ENCODE results near the gene VPS26C. TPM values are rescaled to one million over a fixed set of nuclear protein-coding genes. Genes with fewer than 3 reads are reported as not detected.

The VPS26C gene
- total RNA-seq, 6 experiments from 2014 or later, result 27.4 to 52.3 (median 31.3) TPM

DNA sequence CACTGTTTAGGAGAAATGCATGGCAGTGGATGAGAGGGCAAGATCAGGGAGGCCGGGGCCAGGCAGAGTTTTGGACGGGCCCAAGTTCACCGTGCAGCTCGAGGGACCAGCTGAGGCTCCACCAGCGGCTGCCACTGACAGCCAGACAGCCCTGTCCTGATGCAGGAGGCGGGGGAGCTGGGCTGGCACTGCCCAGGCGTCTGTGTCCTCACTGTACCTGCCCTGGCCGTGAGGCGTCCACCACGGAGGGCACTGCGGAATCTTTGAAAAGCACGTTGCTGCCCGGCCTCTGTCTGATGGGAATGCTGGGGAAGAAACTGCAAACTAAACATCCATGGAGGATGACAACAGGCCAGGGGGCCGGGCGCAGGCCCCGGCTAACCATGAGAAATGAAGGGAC, 35.5 kb downstream of the VPS26C start:
- no peak for ATAC-seq
- intact Hi-C loops (cut with DNase I), result no loop called here
- no peak overlapping the region for H3K27ac ChIP-seq
- H3K4me3 ChIP-seq, result no peak overlapping the region
- peaks cover 5 to 66% (median 12%) of the 10 kb centered on the region in 4 donors for H3K36me3 ChIP-seq
- no peak for DNase-seq
- no peaks in the 10 kb centered on the region for H3K9me3 ChIP-seq
- H3K4me1 ChIP-seq, result no peaks in the 10 kb centered on the region
- 97% methylated on average over 6 of the region's 16 CpGs for WGBS (ENCODE audit: insufficient coverage, low coverage, low lambda C conversion rate, missing lambda C conversion rate)
- H3K27me3 ChIP-seq, result no peaks in the 10 kb centered on the region
- TF ChIP-seq POLR2A (IDR thresholded peaks at IDR 0.05), result no peak
- TF ChIP-seq, protein P1, sequence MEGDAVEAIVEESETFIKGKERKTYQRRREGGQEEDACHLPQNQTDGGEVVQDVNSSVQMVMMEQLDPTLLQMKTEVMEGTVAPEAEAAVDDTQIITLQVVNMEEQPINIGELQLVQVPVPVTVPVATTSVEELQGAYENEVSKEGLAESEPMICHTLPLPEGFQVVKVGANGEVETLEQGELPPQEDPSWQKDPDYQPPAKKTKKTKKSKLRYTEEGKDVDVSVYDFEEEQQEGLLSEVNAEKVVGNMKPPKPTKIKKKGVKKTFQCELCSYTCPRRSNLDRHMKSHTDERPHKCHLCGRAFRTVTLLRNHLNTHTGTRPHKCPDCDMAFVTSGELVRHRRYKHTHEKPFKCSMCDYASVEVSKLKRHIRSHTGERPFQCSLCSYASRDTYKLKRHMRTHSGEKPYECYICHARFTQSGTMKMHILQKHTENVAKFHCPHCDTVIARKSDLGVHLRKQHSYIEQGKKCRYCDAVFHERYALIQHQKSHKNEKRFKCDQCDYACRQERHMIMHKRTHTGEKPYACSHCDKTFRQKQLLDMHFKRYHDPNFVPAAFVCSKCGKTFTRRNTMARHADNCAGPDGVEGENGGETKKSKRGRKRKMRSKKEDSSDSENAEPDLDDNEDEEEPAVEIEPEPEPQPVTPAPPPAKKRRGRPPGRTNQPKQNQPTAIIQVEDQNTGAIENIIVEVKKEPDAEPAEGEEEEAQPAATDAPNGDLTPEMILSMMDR (IDR thresholded peaks at IDR 0.05), result no peak

DNA sequence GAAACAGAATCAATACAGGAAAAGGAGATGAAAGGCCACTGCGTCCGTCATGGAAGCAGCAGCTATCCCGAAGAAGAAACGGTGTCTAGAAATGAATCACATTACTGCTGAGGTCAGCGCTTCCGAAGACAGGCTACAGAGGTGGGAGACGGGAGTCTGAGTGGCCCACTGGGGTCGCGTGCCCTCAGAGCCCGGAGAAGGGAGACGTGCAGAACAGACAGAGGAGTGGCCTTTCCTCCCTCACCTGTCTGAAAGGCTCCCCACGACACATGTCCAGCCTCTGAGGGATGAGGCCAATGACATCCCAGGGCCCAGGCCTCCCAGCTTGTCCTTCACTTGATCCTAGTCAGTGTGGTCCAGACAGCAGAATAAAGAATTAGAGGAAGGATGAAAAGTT, 35.9 kb downstream of the VPS26C start:
- WGBS (ENCODE audit: insufficient coverage, low coverage, low lambda C conversion rate, missing lambda C conversion rate), result 82% methylated on average over 8 of the region's 12 CpGs
- ATAC-seq, result no peak
- H3K9me3 ChIP-seq, result no peaks in the 10 kb centered on the region
- no peaks in the 10 kb centered on the region for H3K4me1 ChIP-seq
- no peak for TF ChIP-seq POLR2A (IDR thresholded peaks at IDR 0.05)
- TF ChIP-seq, protein P1 (IDR thresholded peaks at IDR 0.05), result no peak
- H3K27ac ChIP-seq, result no peak overlapping the region
- DNase-seq, result no peak
- no peaks in the 10 kb centered on the region for H3K27me3 ChIP-seq
- H3K36me3 ChIP-seq, result peaks cover 5 to 69% (median 12%) of the 10 kb centered on the region in 4 donors
- intact Hi-C loops (cut with DNase I), result no loop called here
- no peak overlapping the region for H3K4me3 ChIP-seq

DNA sequence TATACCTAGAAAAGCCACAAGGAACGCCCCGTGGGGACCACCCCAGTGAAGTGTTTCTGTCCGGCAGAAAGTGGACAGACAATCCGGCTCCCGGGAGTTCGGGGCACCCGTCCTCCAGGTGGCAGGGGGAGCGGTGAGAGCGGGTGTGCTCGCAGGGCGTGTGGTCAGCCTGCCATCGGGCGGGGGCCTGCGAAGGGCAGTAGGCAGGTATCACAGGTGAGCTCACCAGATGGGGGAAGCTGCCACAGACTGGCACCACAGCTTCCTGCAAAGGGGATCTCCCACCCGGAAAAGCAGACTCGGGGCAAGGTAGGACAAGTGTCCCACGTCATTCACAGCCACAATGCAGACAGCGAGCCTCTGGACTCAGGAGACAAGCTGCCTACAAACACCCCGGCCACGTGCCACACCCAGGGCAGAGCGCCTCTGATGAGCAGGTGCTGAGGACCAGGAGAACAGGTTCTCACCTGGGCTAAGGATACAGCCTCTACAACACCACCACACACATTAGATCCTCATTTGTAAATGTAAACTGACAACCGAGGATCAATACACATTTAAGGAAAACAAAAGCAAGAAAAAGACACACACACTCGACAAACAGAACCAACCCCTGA, 36.4 kb downstream of the VPS26C start:
- H3K27ac ChIP-seq, result no peak overlapping the region
- H3K4me3 ChIP-seq, result no peak overlapping the region
- TF ChIP-seq, protein P1 (IDR thresholded peaks at IDR 0.05), result no peak
- TF ChIP-seq POLR2A (IDR thresholded peaks at IDR 0.05), result no peak
- H3K9me3 ChIP-seq, result no peaks in the 10 kb centered on the region
- 90% methylated on average over 16 of the region's 23 CpGs for WGBS (ENCODE audit: insufficient coverage, low coverage, low lambda C conversion rate, missing lambda C conversion rate)
- no peaks in the 10 kb centered on the region for H3K27me3 ChIP-seq
- ATAC-seq, result no peak
- DNase-seq, result no peak
- no peaks in the 10 kb centered on the region for H3K4me1 ChIP-seq
- peaks cover 5 to 73% (median 13%) of the 10 kb centered on the region in 4 donors for H3K36me3 ChIP-seq
- intact Hi-C loops (cut with DNase I), result no loop called here

DNA sequence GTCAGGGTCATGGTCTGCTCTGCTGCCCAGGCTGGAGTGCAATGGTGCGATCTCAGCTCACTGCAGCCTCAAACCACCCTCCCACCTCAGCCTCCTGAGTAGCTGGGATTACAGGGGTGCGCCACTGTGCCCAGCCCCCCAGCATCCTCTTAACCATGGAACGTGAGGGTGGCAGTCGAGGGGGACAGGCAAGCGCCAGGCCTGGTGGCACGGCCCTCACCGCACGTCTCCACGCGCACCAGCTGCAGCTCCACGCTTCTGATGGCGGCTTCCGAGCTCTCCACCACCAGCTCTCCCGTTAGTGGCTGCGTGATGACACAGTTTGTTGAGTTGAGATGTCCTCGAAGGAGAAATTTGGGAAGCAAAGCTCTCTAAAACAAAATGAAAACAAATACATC, 39.1 kb downstream of the VPS26C start:
- no peaks in the 10 kb centered on the region for H3K4me1 ChIP-seq
- no peak for ATAC-seq
- no peak for TF ChIP-seq POLR2A (IDR thresholded peaks at IDR 0.05)
- TF ChIP-seq, protein P1 (IDR thresholded peaks at IDR 0.05), result no peak
- H3K27ac ChIP-seq, result no peak overlapping the region
- no peaks in the 10 kb centered on the region for H3K9me3 ChIP-seq
- no peak for DNase-seq
- no peak overlapping the region for H3K4me3 ChIP-seq
- H3K27me3 ChIP-seq, result no peaks in the 10 kb centered on the region
- WGBS (ENCODE audit: insufficient coverage, low coverage, low lambda C conversion rate, missing lambda C conversion rate), result 97% methylated on average over 8 of the region's 16 CpGs
- intact Hi-C loops (cut with DNase I), result no loop called here
- H3K36me3 ChIP-seq, result peaks cover 5 to 77% (median 15%) of the 10 kb centered on the region in 4 donors

Data from right lobe of liver (tissue), 6 donors.